Upper lobe of left lung (tissue), 4 donors: ENCODE results near the gene NEO1.
A peak's percentile ranks its signal among the peaks of the same experiment; 100 is the strongest.

Experiments
- POLR2A ChIP-seq, 4 donors: fragments of 450-650 bp; IDR thresholded peaks; one replicate each; pipeline ENCODE4 v1.5.1; 2016 to 2017; ENCODE audit warnings: antibody characterized with exemption in 4 of 4, mild to moderate bottlenecking in 2 of 4
- TF ChIP-seq, protein P1 (sequence below), 6 experiments: fragments of 450-650 bp in 4 of 6; fragments of 200-600 bp in 2 of 6; sonication (generic) in 2 of 6; IDR thresholded peaks; one replicate each; pipeline ENCODE4 v1.5.1; 2016 to 2019; ENCODE audit warnings: antibody characterized with exemption in 6 of 6

- no peak for TF ChIP-seq POLR2A (IDR thresholded peaks at IDR 0.05)
- TF ChIP-seq, protein P1, sequence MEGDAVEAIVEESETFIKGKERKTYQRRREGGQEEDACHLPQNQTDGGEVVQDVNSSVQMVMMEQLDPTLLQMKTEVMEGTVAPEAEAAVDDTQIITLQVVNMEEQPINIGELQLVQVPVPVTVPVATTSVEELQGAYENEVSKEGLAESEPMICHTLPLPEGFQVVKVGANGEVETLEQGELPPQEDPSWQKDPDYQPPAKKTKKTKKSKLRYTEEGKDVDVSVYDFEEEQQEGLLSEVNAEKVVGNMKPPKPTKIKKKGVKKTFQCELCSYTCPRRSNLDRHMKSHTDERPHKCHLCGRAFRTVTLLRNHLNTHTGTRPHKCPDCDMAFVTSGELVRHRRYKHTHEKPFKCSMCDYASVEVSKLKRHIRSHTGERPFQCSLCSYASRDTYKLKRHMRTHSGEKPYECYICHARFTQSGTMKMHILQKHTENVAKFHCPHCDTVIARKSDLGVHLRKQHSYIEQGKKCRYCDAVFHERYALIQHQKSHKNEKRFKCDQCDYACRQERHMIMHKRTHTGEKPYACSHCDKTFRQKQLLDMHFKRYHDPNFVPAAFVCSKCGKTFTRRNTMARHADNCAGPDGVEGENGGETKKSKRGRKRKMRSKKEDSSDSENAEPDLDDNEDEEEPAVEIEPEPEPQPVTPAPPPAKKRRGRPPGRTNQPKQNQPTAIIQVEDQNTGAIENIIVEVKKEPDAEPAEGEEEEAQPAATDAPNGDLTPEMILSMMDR (IDR thresholded peaks at IDR 0.05): peak; percentile 68 to 91 (median 78)
These were observed 188.7 kb downstream of the NEO1 start for GRCh38 chr15:73240866-73241499.
